HG02943 (cell line): Measurements from ENCODE around the gene LTBP1.
"Not testable (repeated sequence)": the region's sequence is repeated elsewhere in the genome, so short reads cannot be mapped to it uniquely, and the experiment has no call there.

ENCODE experiments used
- ATAC-seq: cut with Tn5 transposase; IDR thresholded peaks from one replicate; pipeline ENCODE4 v1.9.1; 2021; ENCODE audit warnings: mild to moderate bottlenecking, low read depth, moderate library complexity; ENCODE audit not compliant: unreplicated experiment

Gene LTBP1

GRCh38 chr2:32958821-32959220, 12.1 kb downstream of the LTBP1 start:
- no peak for ATAC-seq

- ATAC-seq: no peak
Observed at GRCh38 chr2:32960238-32960637, 13.5 kb downstream of the LTBP1 start.

GRCh38 chr2:32960647-32961403, 14.1 kb downstream of the LTBP1 start:
- no peak for ATAC-seq

GRCh38 chr2:32962690-32963089, 15.9 kb downstream of the LTBP1 start:
- ATAC-seq: no peak

GRCh38 chr2:32963941-32964340, 17.2 kb downstream of the LTBP1 start:
- no peak for ATAC-seq

GRCh38 chr2:32965523-32966171, 18.9 kb downstream of the LTBP1 start:
- ATAC-seq: no peak

GRCh38 chr2:32969444-32970162, 22.9 kb downstream of the LTBP1 start:
- no peak for ATAC-seq

GRCh38 chr2:32973772-32974171, 27.0 kb downstream of the LTBP1 start:
- ATAC-seq: not testable (repeated sequence)

- ATAC-seq: no peak
Observed at GRCh38 chr2:32976409-32977063, 29.8 kb downstream of the LTBP1 start.

GRCh38 chr2:32977228-32977758, 30.5 kb downstream of the LTBP1 start:
- ATAC-seq: no peak

GRCh38 chr2:32981612-32982011, 34.9 kb downstream of the LTBP1 start:
- no peak for ATAC-seq

GRCh38 chr2:32983193-32983924, 36.6 kb downstream of the LTBP1 start:
- ATAC-seq: not testable (repeated sequence)

GRCh38 chr2:32986480-32986879, 39.7 kb downstream of the LTBP1 start:
- ATAC-seq: no peak

GRCh38 chr2:32988525-32988924, 41.8 kb downstream of the LTBP1 start:
- no peak for ATAC-seq

- no peak for ATAC-seq
Observed at GRCh38 chr2:32990556-32990955, 43.8 kb downstream of the LTBP1 start.

GRCh38 chr2:32991091-32991845, 44.5 kb downstream of the LTBP1 start:
- ATAC-seq: no peak

GRCh38 chr2:32993005-32993539, 46.3 kb downstream of the LTBP1 start:
- no peak for ATAC-seq

GRCh38 chr2:32997705-32998104, 51.0 kb downstream of the LTBP1 start:
- ATAC-seq: no peak

- no peak for ATAC-seq
Observed at GRCh38 chr2:33000986-33001385, 54.2 kb downstream of the LTBP1 start.
